HEK293T (cell line): ENCODE results near the gene POLR1H.

Source experiments
- CTCF ChIA-PET: fragments of 350-600 bp; formaldehyde crosslinking; extraction: SDS; loops from one replicate; lab custom pipeline; 2021; ENCODE audit warnings: antibody characterized with exemption, inconsistent platforms; lab: Yijun Ruan, JAX
- POLR2A ChIA-PET: fragments of 350-600 bp; formaldehyde crosslinking; extraction: SDS; loops from one replicate; lab custom pipeline; 2020; ENCODE audit warnings: antibody characterized with exemption, inconsistent platforms; lab: Yijun Ruan, JAX
- DNase-seq: peaks from one replicate; pipeline ENCODE4 v3.0.0; 2012; ENCODE audit warnings: mixed read lengths; ENCODE audit errors: extremely low spot score
- ARNT ChIP-seq: fragments of 450-650 bp; IDR thresholded peaks from 2 replicates; pipeline ENCODE4 v1.6.1; 2017; ENCODE audit warnings: mild to moderate bottlenecking
- BHLHE40 ChIP-seq: fragments of 450-650 bp; IDR thresholded peaks from 2 replicates; pipeline ENCODE4 v1.6.1; 2016; ENCODE audit warnings: mild to moderate bottlenecking, moderate library complexity, borderline replicate concordance
- CTBP1 ChIP-seq: fragments of 450-650 bp; IDR thresholded peaks from 2 replicates; pipeline ENCODE4 v1.6.1; 2016; ENCODE audit warnings: borderline replicate concordance
- ELF4 ChIP-seq: fragments of 450-650 bp; IDR thresholded peaks from 2 replicates; pipeline ENCODE4 v1.6.1; 2017; ENCODE audit warnings: antibody characterized with exemption
- FOXA1 ChIP-seq: fragments of 450-650 bp; IDR thresholded peaks from 2 replicates; pipeline ENCODE4 v1.6.1; 2016; ENCODE audit warnings: mild to moderate bottlenecking
- FOXK2 ChIP-seq: fragments of 450-650 bp; IDR thresholded peaks from 2 replicates; pipeline ENCODE4 v1.6.1; 2016; ENCODE audit warnings: mild to moderate bottlenecking
- FOXM1 ChIP-seq: fragments of 450-650 bp; IDR thresholded peaks from 2 replicates; pipeline ENCODE4 v1.6.1; 2017; ENCODE audit warnings: mild to moderate bottlenecking, borderline replicate concordance
- HDGF ChIP-seq: fragments of 450-650 bp; IDR thresholded peaks from 2 replicates; pipeline ENCODE4 v1.6.1; 2017; ENCODE audit warnings: antibody characterized with exemption, borderline replicate concordance
- L3MBTL2 ChIP-seq: fragments of 450-650 bp; conservative IDR thresholded peaks from 2 replicates; pipeline ENCODE4 v1.6.1; 2016; ENCODE audit warnings: mild to moderate bottlenecking
- LEF1 ChIP-seq: fragments of 450-650 bp; IDR thresholded peaks from 2 replicates; pipeline ENCODE4 v1.6.1; 2017; ENCODE audit warnings: mild to moderate bottlenecking, borderline replicate concordance
- NFRKB ChIP-seq: fragments of 450-650 bp; IDR thresholded peaks from 2 replicates; pipeline ENCODE4 v1.6.1; 2016; ENCODE audit warnings: mild to moderate bottlenecking, moderate library complexity
- SP1 ChIP-seq: fragments of 450-650 bp; IDR thresholded peaks from 2 replicates; pipeline ENCODE4 v1.6.1; 2017
- SUZ12 ChIP-seq: fragments of 450-650 bp; IDR thresholded peaks from 2 replicates; pipeline ENCODE4 v1.6.1; 2016; ENCODE audit warnings: mild to moderate bottlenecking
- TARDBP ChIP-seq: fragments of 450-650 bp; IDR thresholded peaks from 2 replicates; pipeline ENCODE4 v1.6.1; 2016
- ZNF384 ChIP-seq: fragments of 450-650 bp; IDR thresholded peaks from 2 replicates; pipeline ENCODE4 v1.6.1; 2016
- TF ChIP-seq, protein P1 (sequence below): fragments of 450-650 bp; IDR thresholded peaks from 2 replicates; pipeline ENCODE4 v1.6.1; 2016

The POLR1H gene

DNA sequence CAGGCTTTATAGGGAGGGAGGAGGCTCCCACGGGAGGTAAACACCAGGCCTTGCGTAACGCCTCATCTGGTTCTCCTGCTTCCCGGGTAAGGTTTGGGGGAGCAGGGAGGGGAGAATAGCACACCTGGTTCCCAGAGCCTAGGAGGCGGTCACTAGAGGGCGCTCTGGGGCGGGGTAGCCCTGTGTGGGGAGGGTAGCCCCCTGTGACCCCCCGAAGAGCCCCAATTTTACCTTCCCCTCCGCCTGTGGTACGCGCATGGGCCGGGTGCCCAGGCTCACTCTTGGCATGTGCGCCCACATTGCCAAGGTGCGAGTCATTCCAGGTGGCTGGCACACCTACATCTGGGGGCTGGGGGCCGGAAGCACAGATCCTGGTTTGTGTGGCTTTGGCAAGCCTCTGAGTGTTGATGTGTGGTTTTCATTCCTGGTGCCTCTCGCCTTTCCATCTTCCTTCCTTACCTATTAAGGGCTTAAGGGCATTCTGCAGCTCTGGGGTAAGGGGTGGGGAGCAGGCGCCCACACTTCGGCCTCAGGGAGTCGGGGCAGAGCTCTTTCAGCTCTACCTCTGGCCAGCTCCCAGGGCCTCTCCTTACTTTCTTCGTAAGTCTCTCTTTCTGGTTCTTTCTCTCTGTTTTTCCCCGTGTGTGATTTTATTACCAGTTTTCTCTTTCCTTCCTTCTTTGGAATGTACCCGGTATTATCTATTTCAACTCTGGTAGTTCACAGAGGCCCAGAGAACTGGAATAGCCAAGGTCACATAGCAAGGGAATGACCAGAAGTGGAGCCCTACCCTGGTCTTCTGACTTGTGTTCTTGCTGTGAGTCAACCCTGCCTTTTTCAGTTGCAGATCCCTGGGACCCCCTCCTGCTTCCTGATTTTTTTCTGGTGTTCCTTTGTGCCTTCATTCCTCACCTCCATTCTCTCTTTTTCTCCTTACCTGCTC lies 15.0 kb downstream of the POLR1H start:
- ChIA-PET POLR2A (no interaction called here), CTCF (interaction anchor here (0.6 kb wide), 1 partner anchor 55 kb away, joined by 3 read pairs; no protein-coding TSS in a partner anchor)
- no peak for DNase-seq
- TF ChIP-seq NFRKB (no peak), SUZ12 (no peak), TARDBP (no peak), L3MBTL2 (no peak), FOXM1 (no peak), CTBP1 (no peak), HDGF (no peak), SP1 (no peak), ARNT (no peak), ELF4 (no peak), BHLHE40 (no peak), ZNF384 (no peak), FOXA1 (no peak), LEF1 (no peak), FOXK2 (no peak)
- TF ChIP-seq, protein P1, sequence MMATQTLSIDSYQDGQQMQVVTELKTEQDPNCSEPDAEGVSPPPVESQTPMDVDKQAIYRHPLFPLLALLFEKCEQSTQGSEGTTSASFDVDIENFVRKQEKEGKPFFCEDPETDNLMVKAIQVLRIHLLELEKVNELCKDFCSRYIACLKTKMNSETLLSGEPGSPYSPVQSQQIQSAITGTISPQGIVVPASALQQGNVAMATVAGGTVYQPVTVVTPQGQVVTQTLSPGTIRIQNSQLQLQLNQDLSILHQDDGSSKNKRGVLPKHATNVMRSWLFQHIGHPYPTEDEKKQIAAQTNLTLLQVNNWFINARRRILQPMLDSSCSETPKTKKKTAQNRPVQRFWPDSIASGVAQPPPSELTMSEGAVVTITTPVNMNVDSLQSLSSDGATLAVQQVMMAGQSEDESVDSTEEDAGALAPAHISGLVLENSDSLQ: no peak

DNA sequence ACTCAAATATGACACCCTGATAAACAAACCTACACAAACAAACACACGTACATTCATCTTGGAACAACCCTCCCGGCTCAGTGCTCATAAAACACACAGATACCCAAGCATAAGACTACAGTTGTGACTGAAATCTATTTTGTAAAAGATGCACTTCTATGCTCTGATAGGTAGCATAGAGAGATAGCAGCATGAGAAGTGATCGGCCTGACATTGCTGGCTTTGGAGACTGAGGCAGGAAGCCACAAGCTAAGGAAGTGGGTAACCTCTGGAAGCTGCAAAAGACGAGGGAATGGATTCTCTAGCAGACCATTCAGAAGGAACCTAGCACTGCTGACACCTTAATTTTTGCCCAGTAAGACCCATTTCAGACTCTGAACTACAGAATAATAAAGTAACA lies 16.2 kb downstream of the POLR1H start:
- no peak for TF ChIP-seq ZNF384
- no peak for TF ChIP-seq FOXM1
- TF ChIP-seq SUZ12: no peak
- no peak for TF ChIP-seq TARDBP
- no peak for TF ChIP-seq ELF4
- TF ChIP-seq NFRKB: no peak
- TF ChIP-seq SP1: no peak
- no peak for TF ChIP-seq LEF1
- no peak for TF ChIP-seq ARNT
- no peak for TF ChIP-seq L3MBTL2
- TF ChIP-seq BHLHE40: no peak
- no peak for TF ChIP-seq CTBP1
- no peak for TF ChIP-seq HDGF
- TF ChIP-seq FOXK2: no peak
- TF ChIP-seq, protein P1: no peak
- TF ChIP-seq FOXA1: no peak
- no peak for DNase-seq
- CTCF ChIA-PET: no interaction called here
- POLR2A ChIA-PET: interaction anchor here (1.2 kb wide), 1 partner anchor 16 kb away, joined by 3 read pairs; the partner anchor contains the start of gene POLR1H

DNA sequence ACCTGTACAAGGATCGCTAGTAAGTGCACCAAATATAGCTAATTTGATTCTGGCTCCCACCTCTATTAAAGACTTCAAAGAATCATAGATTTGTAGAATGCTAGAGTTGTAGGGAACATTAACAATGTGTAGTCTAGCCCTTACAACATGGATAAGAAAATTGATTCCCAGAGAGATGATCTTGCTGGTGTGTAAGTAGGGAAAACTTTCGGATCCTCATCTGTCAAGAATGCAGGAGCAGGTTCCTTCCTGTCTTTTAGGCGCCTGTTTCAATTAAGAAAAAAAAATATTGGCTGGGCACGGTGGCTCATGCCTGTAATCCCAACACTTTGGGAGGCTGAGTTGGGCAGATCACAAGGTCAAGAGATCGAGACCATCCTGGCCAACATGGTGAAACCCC lies 26.8 kb downstream of the POLR1H start:
- DNase-seq: no peak
- TF ChIP-seq ELF4 (no peak), L3MBTL2 (no peak), SUZ12 (no peak), FOXA1 (no peak)
- TF ChIP-seq, protein P1: no peak
- ChIA-PET CTCF (no interaction called here), POLR2A (interaction anchor here (1.7 to 2.5 kb wide), 2 partner anchors 14 to 27 kb away, joined by 8 to 11 read pairs; partner anchors contain the start of gene POLR1H)

DNA sequence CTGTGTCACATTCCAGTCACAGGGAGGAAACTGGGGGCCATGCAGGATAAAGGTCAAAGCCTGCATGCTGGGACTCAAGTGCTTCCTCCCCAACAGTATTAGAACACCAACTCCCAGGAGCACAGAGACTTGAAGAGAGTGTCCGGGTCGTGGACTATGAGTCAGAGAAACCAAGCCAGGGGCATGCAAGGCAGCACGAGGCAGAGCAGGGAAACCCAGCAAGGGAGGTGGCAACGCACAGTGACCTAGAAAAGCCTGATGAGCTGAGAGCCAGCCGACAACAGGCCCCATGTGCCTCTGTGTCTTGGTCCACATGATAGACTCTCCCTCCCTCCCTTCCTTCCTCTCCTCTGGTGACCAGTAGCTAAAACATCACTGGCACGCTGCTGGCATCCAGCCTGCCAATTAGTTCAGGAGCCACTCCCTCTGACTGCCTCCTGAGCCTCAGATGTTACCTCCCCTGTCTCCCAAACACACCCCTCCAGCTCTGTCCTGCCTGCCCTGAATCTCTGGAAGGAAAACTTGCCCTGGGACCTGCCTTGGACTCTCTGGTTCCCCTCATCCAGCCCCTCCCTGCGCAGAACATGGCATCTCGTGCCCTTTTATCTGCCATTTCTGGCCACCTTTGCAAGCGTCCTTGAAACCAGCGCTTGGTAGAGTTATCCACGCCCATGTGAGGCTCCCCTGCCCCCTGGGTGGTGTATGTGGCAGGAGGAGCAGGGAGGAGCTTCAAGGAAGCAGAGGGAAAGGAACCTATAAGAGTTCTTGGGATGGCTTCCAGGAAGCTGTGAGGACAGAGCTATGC lies 30.7 kb downstream of the POLR1H start:
- ChIA-PET POLR2A (interaction anchor here (0.6 to 0.7 kb wide), 2 partner anchors 10 to 12 kb away, joined by 3 to 4 read pairs; no protein-coding TSS in a partner anchor), CTCF (interaction anchor here (0.6 kb wide), 1 partner anchor 249 kb away, joined by 4 read pairs; no protein-coding TSS in a partner anchor)
- TF ChIP-seq FOXK2 (no peak), SUZ12 (no peak), NFRKB (no peak), LEF1 (no peak), L3MBTL2 (no peak), ZNF384 (no peak), FOXM1 (no peak), TARDBP (no peak), CTBP1 (no peak), ELF4 (no peak)
- TF ChIP-seq, protein P1: no peak
- no peak for DNase-seq
